Ishikawa (cell line): ENCODE measurements around the gene REXO1.

Source experiments
- CEBPB ChIP-seq: IDR thresholded peaks from 2 replicates; pipeline ENCODE4 v1.6.1; 2012
- CREB1 ChIP-seq: IDR thresholded peaks from 2 replicates; pipeline ENCODE4 v1.6.1; 2012; ENCODE audit warnings: low read depth
- EGR1 ChIP-seq: IDR thresholded peaks from 2 replicates; pipeline ENCODE4 v1.6.1; 2012
- EP300 ChIP-seq: IDR thresholded peaks from 2 replicates; pipeline ENCODE4 v1.6.1; 2012; ENCODE audit warnings: borderline replicate concordance
- FOXM1 ChIP-seq: IDR thresholded peaks from 2 replicates; pipeline ENCODE4 v1.6.1; 2012; ENCODE audit warnings: low read depth, borderline replicate concordance
- MAX ChIP-seq: IDR thresholded peaks from 2 replicates; pipeline ENCODE4 v1.6.1; 2012
- NFIC ChIP-seq: IDR thresholded peaks from 2 replicates; pipeline ENCODE4 v1.6.1; 2012
- RAD21 ChIP-seq: IDR thresholded peaks from 2 replicates; pipeline ENCODE4 v1.6.1; 2012; ENCODE audit warnings: low read depth
- TAF1 ChIP-seq: IDR thresholded peaks from 2 replicates; pipeline ENCODE4 v1.6.1; 2012; ENCODE audit warnings: low read depth, mild to moderate bottlenecking
- TCF12 ChIP-seq: IDR thresholded peaks from 2 replicates; pipeline ENCODE4 v1.6.1; 2012; ENCODE audit warnings: low read depth
- TEAD4 ChIP-seq: IDR thresholded peaks from 2 replicates; pipeline ENCODE4 v1.6.1; 2012
- USF1 ChIP-seq: IDR thresholded peaks from 2 replicates; pipeline ENCODE4 v1.6.1; 2012
- YY1 ChIP-seq: IDR thresholded peaks from 2 replicates; pipeline ENCODE4 v1.6.1; 2012; ENCODE audit warnings: low read depth
- ZBTB7A ChIP-seq: IDR thresholded peaks from 2 replicates; pipeline ENCODE4 v1.6.1; 2012; ENCODE audit warnings: low read depth
- TF ChIP-seq, protein P1 (sequence below): IDR thresholded peaks from 2 replicates; pipeline ENCODE4 v1.6.1; 2012; ENCODE audit warnings: low read depth, mild to moderate bottlenecking

Gene REXO1

GRCh38 chr19:1837625-1838105 is 10.6 kb downstream of the REXO1 start:
- TF ChIP-seq RAD21 = peak; percentile 31; the same call in 1 of the 2 replicates
- no peak for TF ChIP-seq NFIC

- TF ChIP-seq ZBTB7A (no peak), EGR1 (no peak), EP300 (no peak), TCF12 (no peak), TEAD4 (no peak), FOXM1 (no peak)
These were observed 11.1 kb downstream of the REXO1 start for GRCh38 chr19:1837222-1837565.

DNA sequence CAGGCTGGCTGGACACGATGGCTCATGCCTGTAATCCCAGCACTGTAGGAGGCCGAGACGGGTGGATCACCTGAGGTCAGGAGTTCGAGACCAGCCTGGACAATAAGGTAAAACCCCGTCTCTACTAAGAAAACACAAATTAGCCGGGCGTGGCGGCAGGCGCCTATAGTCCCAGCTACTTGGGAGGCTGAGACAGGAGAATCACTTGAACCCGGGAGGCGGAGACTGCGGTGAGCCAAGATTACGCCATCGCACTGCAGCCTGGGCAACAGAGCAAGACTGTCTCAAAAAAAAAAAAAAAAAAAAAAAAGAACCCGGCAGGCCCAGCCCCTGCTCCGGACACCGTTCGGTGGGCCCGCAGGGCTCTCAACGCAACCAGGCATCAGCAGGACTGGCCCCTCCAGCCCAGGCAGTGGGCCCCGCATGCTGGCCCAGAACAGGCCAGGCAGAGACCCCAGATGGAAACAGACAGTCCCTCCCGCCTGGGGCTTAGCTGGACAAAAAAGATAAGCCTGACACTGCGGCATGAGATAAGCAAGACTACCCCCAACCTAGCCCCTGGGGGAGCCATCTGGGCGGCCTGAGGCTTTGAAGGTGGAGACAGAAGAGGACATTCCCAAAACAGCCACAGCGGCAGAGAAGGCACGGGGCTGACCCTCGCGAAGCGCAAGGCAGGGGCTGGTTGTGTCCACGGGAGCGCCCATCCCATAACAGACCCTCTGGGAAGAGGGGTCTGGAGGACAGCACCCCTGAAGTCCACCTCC is 11.6 kb downstream of the REXO1 start:
- TF ChIP-seq TAF1 (no peak), EGR1 (no peak), CREB1 (no peak), ZBTB7A (no peak)
- TF ChIP-seq, protein P1, sequence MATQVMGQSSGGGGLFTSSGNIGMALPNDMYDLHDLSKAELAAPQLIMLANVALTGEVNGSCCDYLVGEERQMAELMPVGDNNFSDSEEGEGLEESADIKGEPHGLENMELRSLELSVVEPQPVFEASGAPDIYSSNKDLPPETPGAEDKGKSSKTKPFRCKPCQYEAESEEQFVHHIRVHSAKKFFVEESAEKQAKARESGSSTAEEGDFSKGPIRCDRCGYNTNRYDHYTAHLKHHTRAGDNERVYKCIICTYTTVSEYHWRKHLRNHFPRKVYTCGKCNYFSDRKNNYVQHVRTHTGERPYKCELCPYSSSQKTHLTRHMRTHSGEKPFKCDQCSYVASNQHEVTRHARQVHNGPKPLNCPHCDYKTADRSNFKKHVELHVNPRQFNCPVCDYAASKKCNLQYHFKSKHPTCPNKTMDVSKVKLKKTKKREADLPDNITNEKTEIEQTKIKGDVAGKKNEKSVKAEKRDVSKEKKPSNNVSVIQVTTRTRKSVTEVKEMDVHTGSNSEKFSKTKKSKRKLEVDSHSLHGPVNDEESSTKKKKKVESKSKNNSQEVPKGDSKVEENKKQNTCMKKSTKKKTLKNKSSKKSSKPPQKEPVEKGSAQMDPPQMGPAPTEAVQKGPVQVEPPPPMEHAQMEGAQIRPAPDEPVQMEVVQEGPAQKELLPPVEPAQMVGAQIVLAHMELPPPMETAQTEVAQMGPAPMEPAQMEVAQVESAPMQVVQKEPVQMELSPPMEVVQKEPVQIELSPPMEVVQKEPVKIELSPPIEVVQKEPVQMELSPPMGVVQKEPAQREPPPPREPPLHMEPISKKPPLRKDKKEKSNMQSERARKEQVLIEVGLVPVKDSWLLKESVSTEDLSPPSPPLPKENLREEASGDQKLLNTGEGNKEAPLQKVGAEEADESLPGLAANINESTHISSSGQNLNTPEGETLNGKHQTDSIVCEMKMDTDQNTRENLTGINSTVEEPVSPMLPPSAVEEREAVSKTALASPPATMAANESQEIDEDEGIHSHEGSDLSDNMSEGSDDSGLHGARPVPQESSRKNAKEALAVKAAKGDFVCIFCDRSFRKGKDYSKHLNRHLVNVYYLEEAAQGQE = no peak

DNA sequence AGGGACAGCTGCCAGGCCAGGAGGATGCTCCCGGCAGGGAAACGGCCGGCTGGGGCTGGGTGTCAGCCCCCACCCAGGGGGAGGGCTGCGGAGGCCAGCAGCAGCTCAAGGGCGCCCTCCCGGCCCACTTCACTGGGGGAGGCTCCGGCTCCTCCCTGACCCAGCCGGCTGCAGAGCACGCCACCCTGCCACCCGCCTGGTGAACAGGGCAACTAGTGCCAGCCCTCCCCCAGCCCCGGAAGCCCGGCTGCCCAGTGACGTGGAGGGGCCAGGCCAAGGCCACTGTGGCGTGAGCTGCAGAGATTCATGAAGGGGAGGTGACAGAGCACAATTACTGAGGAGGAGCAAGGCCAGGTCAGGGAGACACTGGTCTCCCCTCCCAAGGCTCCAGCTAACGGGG is 14.7 kb downstream of the REXO1 start:
- no peak for TF ChIP-seq MAX

GRCh38 chr19:1832046-1832663 is 16.1 kb downstream of the REXO1 start:
- TF ChIP-seq NFIC (no peak), CEBPB (no peak), RAD21 (no peak), FOXM1 (no peak), YY1 (no peak), USF1 (no peak), TCF12 (no peak), CREB1 (no peak), EP300 (no peak), TAF1 (no peak), ZBTB7A (no peak), MAX (no peak), EGR1 (no peak)
- TF ChIP-seq, protein P1 = no peak

- TF ChIP-seq TEAD4 (no peak), TCF12 (no peak), YY1 (no peak), EGR1 (no peak), TAF1 (no peak), FOXM1 (no peak), NFIC (no peak), EP300 (no peak), MAX (no peak), CEBPB (no peak), USF1 (no peak), ZBTB7A (no peak), CREB1 (no peak), RAD21 (no peak)
- TF ChIP-seq, protein P1 = no peak
These were observed 17.3 kb downstream of the REXO1 start for GRCh38 chr19:1830978-1831377.
